ENCODE data around the gene BBOX1.

DNA sequence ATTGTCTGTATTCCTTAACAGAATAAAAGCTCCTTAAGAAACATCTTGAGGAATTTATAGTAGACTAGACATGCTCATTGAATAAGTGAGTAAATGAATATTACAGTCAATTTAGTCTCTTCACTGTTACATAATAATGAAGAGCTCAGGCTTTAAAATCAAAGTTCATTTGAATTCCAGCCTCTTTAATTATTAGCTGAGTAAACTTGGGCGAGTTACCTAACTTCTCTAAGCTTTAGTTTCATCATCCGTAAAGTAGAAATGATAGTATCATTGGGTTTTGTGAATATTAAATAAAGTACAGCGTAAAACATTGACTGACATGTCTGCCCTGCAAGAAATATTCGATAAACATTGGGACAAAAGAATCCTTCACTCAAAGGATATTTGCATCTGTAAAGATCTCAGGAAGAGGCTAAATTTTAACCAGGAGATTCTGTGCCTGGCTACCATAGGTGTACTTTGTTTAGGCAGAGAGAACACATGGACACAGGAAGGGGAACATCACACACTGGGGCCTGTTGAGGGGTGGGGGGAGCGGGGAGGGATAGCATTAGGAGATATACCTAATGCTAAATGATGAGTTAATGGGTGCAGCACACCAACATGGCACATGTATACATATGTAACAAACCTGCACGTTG, 15.2 kb upstream of the BBOX1 start:
- TF ChIP-seq, protein P1, sequence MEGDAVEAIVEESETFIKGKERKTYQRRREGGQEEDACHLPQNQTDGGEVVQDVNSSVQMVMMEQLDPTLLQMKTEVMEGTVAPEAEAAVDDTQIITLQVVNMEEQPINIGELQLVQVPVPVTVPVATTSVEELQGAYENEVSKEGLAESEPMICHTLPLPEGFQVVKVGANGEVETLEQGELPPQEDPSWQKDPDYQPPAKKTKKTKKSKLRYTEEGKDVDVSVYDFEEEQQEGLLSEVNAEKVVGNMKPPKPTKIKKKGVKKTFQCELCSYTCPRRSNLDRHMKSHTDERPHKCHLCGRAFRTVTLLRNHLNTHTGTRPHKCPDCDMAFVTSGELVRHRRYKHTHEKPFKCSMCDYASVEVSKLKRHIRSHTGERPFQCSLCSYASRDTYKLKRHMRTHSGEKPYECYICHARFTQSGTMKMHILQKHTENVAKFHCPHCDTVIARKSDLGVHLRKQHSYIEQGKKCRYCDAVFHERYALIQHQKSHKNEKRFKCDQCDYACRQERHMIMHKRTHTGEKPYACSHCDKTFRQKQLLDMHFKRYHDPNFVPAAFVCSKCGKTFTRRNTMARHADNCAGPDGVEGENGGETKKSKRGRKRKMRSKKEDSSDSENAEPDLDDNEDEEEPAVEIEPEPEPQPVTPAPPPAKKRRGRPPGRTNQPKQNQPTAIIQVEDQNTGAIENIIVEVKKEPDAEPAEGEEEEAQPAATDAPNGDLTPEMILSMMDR (IDR thresholded peaks at IDR 0.05), result no peak
- no peak for TF ChIP-seq ZFX (IDR thresholded peaks at IDR 0.05; ENCODE audit: borderline replicate concordance)
